ENCODE measurements around the gene THRB. TPM values are rescaled to one million over a fixed set of nuclear protein-coding genes. Genes with fewer than 3 reads are reported as not detected.

The THRB gene
- total and polyA plus RNA-seq, 11 donors: 4.8 to 28.5 (median 21.0) TPM

DNA sequence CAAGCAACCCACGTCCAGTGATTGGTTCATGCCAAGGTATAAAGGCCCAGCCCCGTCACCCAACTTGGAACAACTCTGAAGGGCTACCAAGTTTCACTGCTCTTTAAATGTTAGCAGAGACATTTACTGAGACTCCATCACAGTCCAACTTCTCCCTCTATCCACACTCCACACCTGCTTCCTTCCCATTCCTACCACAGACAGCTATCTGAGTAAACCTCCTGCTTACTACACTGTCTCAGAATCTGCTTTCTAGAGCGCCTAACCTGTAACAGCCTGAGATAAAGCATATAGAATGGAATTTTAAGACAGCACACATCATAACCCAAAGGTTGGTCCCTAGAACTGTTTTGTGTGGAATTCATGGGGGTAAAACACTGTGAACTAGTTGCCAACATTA lies 106.5 kb downstream of the THRB start:
- H3K9me3 ChIP-seq: no peaks in the 10 kb centered on the region
- DNase-seq (no peak), ATAC-seq (no peak)
- intact Hi-C loops (cut with DNase I): no loop called here
- H3K4me1 ChIP-seq: peaks cover 0 to 37% (median 6%) of the 10 kb centered on the region in 12 donors
- H3K4me3 ChIP-seq: no peak overlapping the region
- 81 to 91% (median 88%) methylated on average over 3 of the region's 3 CpGs for WGBS, 4 donors
- no peak for TF ChIP-seq POLR2A (IDR thresholded peaks at IDR 0.05)
- peak overlapping the region in 1 of 12 donors; percentile 67 for H3K27ac ChIP-seq
- no peaks in the 10 kb centered on the region for H3K36me3 ChIP-seq
- no peaks in the 10 kb centered on the region for H3K27me3 ChIP-seq

GRCh38 chr3:24387493-24387892 lies 107.2 kb downstream of the THRB start:
- ATAC-seq (no peak), DNase-seq (no peak)
- H3K36me3 ChIP-seq: no peaks in the 10 kb centered on the region
- H3K9me3 ChIP-seq: no peaks in the 10 kb centered on the region
- no peaks in the 10 kb centered on the region for H3K27me3 ChIP-seq
- H3K27ac ChIP-seq: no peak overlapping the region
- WGBS, 4 donors: 88 to 96% (median 94%) methylated on average over 1 of the region's 1 CpG
- intact Hi-C loops (cut with DNase I): no loop called here
- H3K4me3 ChIP-seq: no peak overlapping the region
- H3K4me1 ChIP-seq: peaks cover 0 to 37% (median 6%) of the 10 kb centered on the region in 12 donors
- TF ChIP-seq CTCF (IDR thresholded peaks at IDR 0.05) (no peak), POLR2A (IDR thresholded peaks at IDR 0.05) (no peak)

GRCh38 chr3:24387000-24387399 lies 107.7 kb downstream of the THRB start:
- DNase-seq (no peak), ATAC-seq (no peak)
- Histone ChIP-seq H3K36me3 (no peaks in the 10 kb centered on the region), H3K4me3 (no peak overlapping the region), H3K27ac (no peak overlapping the region), H3K4me1 (peaks cover 0 to 37% (median 6%) of the 10 kb centered on the region in 12 donors), H3K27me3 (no peaks in the 10 kb centered on the region), H3K9me3 (no peaks in the 10 kb centered on the region)
- TF ChIP-seq POLR2A (IDR thresholded peaks at IDR 0.05): no peak
- no peak for TF ChIP-seq CTCF (IDR thresholded peaks at IDR 0.05)
- intact Hi-C loops (cut with DNase I): no loop called here

DNA sequence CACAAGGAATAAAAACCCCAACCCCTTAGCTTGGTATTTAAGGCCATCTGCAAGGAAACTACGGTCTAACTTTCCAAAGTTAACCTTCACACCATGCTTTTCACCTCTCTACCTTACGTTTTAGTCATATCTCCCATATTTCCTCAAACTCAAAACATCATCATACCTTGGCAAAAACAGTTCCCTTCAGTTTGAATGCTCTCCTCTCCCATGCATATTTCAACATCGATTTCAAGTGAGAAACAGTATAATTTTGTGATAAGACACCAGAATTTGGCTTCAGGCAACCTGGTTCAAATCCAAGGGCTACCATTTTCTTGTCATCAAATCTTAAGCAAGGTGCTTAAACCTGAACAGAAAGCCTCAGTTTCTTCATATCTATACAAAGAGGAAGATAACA lies 108.2 kb downstream of the THRB start:
- no peak overlapping the region for H3K27ac ChIP-seq
- ATAC-seq: no peak

More for the DNA sequence above, 108.2 kb downstream of the THRB start:
- H3K4me3 ChIP-seq: no peak overlapping the region
- H3K4me1 ChIP-seq: peaks cover 0 to 37% (median 6%) of the 10 kb centered on the region in 12 donors
- intact Hi-C loops (cut with DNase I): no loop called here
- H3K9me3 ChIP-seq: no peaks in the 10 kb centered on the region
- DNase-seq: no peak
- TF ChIP-seq POLR2A (IDR thresholded peaks at IDR 0.05) (no peak), CTCF (IDR thresholded peaks at IDR 0.05) (no peak)
- H3K36me3 ChIP-seq: no peaks in the 10 kb centered on the region
- 77 to 84% (median 80%) methylated on average over 3 of the region's 3 CpGs for WGBS, 4 donors
- no peaks in the 10 kb centered on the region for H3K27me3 ChIP-seq

All from heart left ventricle (tissue), 16 donors.